Stimulated activated CD4-positive, alpha-beta T cell treated with anti-CD3 and anti-CD28 coated beads, Interleukin-4, amount 100 ng/mL, for 48 hours (primary cell): Measurements from ENCODE around the gene RANBP3L.
"Not testable (repeated sequence)": the region's sequence is repeated elsewhere in the genome, so short reads cannot be mapped to it uniquely, and the experiment has no call there.

Experiments
- DNase-seq, 2 donors: peaks; one replicate each; pipeline ENCODE4 v3.0.0-alpha.2; 2020; ENCODE audit warnings: low read depth in 2 of 2

Gene RANBP3L

GRCh38 chr5:36206913-36207312 is 94.8 kb downstream of the RANBP3L start:
- no peak for DNase-seq

- no peak for DNase-seq
These were observed 96.4 kb downstream of the RANBP3L start for GRCh38 chr5:36205329-36205728.

GRCh38 chr5:36202521-36202961 is 99.2 kb downstream of the RANBP3L start:
- DNase-seq: no peak

GRCh38 chr5:36200513-36200912 is 101.2 kb downstream of the RANBP3L start:
- DNase-seq: no peak

DNA sequence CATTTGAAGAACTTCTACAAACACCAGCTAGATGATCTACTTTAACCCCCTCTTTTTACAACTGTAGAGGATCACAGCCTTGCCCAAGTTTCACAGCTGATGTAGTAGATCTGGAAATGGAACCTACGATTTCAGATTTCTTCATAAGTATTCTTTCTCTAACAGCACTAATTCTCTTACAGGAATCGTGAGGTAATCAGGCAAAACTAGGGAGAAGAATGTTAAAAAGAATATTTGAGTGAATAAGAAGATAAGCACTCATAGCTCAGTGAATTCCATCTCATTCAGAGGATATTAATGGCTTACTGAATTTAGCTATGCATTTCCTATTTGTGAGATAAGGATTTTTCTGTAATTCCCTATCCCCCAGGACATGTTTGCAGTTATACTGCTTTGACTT is 102.1 kb downstream of the RANBP3L start:
- DNase-seq: no peak

DNA sequence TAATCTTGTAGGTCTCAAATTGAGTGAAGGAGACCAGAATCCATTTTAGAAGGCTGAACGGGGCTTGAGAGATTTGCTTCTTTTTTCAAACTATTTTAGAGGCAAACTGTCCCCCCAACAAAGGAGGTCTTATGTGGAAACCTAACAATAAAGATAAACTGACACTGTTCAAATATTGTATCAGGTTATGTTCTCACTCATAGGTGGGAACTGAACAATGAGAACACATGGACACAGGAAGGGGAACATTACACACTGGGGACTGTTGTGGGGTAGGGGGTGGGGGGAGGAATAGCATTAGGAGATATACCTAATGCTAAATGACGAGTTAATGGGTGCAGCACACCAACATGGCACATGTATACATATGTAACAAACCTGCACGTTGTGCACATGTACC is 102.9 kb downstream of the RANBP3L start:
- DNase-seq: not testable (repeated sequence)
